Mononuclear cell (primary cell): ENCODE data around the gene MYL2. TPM values are rescaled to one million over a fixed set of nuclear protein-coding genes. Genes with fewer than 3 reads are reported as not detected.

Experiments used
- H3K27me3 ChIP-seq: 2 replicates; pipeline ENCODE4 v1.6.0; 2011; ENCODE audit warnings: low read length, control low read depth; ENCODE audit not compliant: insufficient read depth
- H3K4me1 ChIP-seq: 2 replicates; pipeline ENCODE4 v1.5.1; 2011; ENCODE audit warnings: mild to moderate bottlenecking, low read length, control low read depth; ENCODE audit not compliant: insufficient read depth
- H3K4me3 ChIP-seq: 2 replicates; pipeline ENCODE4 v1.5.1; 2011; ENCODE audit warnings: mild to moderate bottlenecking, low read length, moderate library complexity
- H3K9me3 ChIP-seq: 2 replicates; pipeline ENCODE4 v1.5.1; 2011; ENCODE audit warnings: low read depth, mild to moderate bottlenecking, control low read depth, low read length
- total RNA-seq: library from RNA; depleted of rRNA; stranded (reverse); fragments of >200 nt; gene quantifications from one replicate; pipeline ENCODE4 v1.2.3, GENCODE V29; 2012

The MYL2 gene
- total RNA-seq, 1 donor = not detected

GRCh38 chr12:110917961-110918360 is 2.4 kb downstream of the MYL2 start:
- Histone ChIP-seq H3K9me3 (no peaks in the 10 kb centered on the region), H3K27me3 (no peaks in the 10 kb centered on the region), H3K4me3 (no peak overlapping the region), H3K4me1 (no peaks in the 10 kb centered on the region)

- H3K9me3 ChIP-seq = no peaks in the 10 kb centered on the region
- H3K4me3 ChIP-seq = no peak overlapping the region
- H3K4me1 ChIP-seq = no peaks in the 10 kb centered on the region
- H3K27me3 ChIP-seq = no peaks in the 10 kb centered on the region
These were observed 2.9 kb downstream of the MYL2 start for GRCh38 chr12:110917467-110917866.

DNA sequence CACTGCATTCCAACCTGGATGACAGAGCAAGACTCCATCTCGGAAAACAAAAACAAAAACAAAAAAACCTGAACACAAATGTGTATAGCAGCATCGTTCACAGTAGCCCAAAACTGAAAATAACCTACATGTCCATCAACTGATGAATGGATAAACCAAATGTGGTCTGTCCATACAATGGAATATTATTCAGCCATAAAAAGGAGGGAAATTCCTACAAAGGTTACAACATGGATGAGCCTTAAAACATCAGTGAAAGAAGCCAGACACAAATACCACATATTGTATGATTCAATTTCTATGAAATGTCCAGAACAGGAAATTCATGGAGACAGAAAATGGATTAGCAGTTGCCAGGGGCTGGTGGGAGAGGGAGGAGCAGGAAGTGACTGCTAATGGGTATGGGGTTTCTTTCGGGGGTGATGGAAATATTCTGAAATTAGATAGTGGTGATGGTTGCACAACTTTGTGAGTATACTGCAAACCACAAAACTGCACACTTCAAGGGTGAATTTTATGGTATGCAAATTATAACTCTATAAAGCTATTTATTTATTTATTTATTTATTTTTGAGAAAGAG is 4.0 kb downstream of the MYL2 start:
- H3K27me3 ChIP-seq = no peaks in the 10 kb centered on the region
- H3K4me1 ChIP-seq = no peaks in the 10 kb centered on the region
- H3K4me3 ChIP-seq = no peak overlapping the region
- no peaks in the 10 kb centered on the region for H3K9me3 ChIP-seq

- Histone ChIP-seq H3K27me3 (no peaks in the 10 kb centered on the region), H3K9me3 (no peaks in the 10 kb centered on the region), H3K4me3 (no peak overlapping the region), H3K4me1 (no peaks in the 10 kb centered on the region)
These were observed 7.0 kb downstream of the MYL2 start for GRCh38 chr12:110913119-110914056.

- H3K4me3 ChIP-seq = no peak overlapping the region
- no peaks in the 10 kb centered on the region for H3K4me1 ChIP-seq
- H3K27me3 ChIP-seq = no peaks in the 10 kb centered on the region
- H3K9me3 ChIP-seq = no peaks in the 10 kb centered on the region
These were observed 8.1 kb downstream of the MYL2 start for GRCh38 chr12:110912263-110912662.

- no peak overlapping the region for H3K4me3 ChIP-seq
- H3K9me3 ChIP-seq = no peaks in the 10 kb centered on the region
- H3K27me3 ChIP-seq = no peaks in the 10 kb centered on the region
- peaks cover 7% of the 10 kb centered on the region for H3K4me1 ChIP-seq
These were observed 11.8 kb downstream of the MYL2 start for GRCh38 chr12:110908377-110909152.

GRCh38 chr12:110907583-110907982 is 12.8 kb downstream of the MYL2 start:
- Histone ChIP-seq H3K9me3 (no peaks in the 10 kb centered on the region), H3K4me1 (peaks cover 7% of the 10 kb centered on the region), H3K27me3 (no peaks in the 10 kb centered on the region), H3K4me3 (no peak overlapping the region)

- Histone ChIP-seq H3K4me3 (no peak overlapping the region), H3K9me3 (no peaks in the 10 kb centered on the region), H3K4me1 (peaks cover 7% of the 10 kb centered on the region), H3K27me3 (no peaks in the 10 kb centered on the region)
These were observed 13.4 kb downstream of the MYL2 start for GRCh38 chr12:110906985-110907384.

- Histone ChIP-seq H3K4me3 (no peak overlapping the region), H3K9me3 (no peaks in the 10 kb centered on the region), H3K27me3 (no peaks in the 10 kb centered on the region), H3K4me1 (peaks cover 7% of the 10 kb centered on the region)
These were observed 13.9 kb downstream of the MYL2 start for GRCh38 chr12:110906516-110906915.

GRCh38 chr12:110906083-110906482 is 14.3 kb downstream of the MYL2 start:
- H3K4me3 ChIP-seq = no peak overlapping the region
- no peaks in the 10 kb centered on the region for H3K27me3 ChIP-seq
- peaks cover 7% of the 10 kb centered on the region for H3K4me1 ChIP-seq
- no peaks in the 10 kb centered on the region for H3K9me3 ChIP-seq

DNA sequence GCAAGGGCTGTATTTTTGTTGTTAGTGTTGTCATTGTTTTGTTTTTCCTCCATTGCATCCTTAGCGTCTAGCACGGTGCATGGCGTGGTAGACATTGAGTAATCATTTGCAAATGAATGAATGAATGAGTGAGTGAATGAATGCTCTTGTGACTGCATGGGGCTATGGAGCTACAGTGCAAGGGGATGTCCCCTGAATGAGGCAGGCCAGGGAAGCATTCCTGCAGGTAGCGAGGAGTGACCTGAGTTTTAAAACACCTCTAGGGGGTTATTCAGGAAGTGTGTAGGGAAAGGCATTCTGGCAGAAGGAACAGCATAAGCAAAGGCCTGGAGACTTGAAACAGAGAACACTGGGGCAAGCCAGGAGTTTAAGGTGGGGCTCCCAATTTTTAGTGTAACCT is 16.9 kb downstream of the MYL2 start:
- Histone ChIP-seq H3K4me1 (peaks cover 7% of the 10 kb centered on the region), H3K4me3 (no peak overlapping the region), H3K9me3 (no peaks in the 10 kb centered on the region), H3K27me3 (no peaks in the 10 kb centered on the region)

- no peaks in the 10 kb centered on the region for H3K9me3 ChIP-seq
- peaks cover 4% of the 10 kb centered on the region for H3K4me1 ChIP-seq
- no peaks in the 10 kb centered on the region for H3K27me3 ChIP-seq
These were observed 19.0 kb downstream of the MYL2 start for GRCh38 chr12:110901401-110901800.

DNA sequence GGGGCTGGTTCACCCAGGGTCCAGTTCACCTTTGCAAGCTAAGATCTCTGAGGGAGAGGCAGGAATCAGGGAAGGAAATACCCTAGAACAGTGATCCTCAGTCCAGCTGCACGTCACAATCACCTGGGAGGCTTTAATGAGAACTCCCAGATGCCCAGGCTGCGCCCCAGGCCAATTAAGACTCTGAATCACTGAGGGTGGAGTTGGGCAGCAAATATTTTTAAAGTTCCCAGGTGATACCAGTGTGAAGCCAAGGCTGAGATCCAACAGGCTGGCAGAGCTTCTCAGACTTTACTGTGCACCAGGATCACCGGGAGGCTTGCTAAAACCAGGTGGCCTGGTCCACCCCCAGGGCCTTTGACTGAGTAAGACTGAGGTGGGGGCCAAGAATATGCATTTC is 23.8 kb downstream of the MYL2 start:
- no peaks in the 10 kb centered on the region for H3K9me3 ChIP-seq
- H3K27me3 ChIP-seq = no peaks in the 10 kb centered on the region
- no peak overlapping the region for H3K4me3 ChIP-seq
- peaks cover 6% of the 10 kb centered on the region for H3K4me1 ChIP-seq

More at GRCh38 chr12:110901401-110901800, 19.0 kb downstream of the MYL2 start:
- no peak overlapping the region for H3K4me3 ChIP-seq

- Histone ChIP-seq H3K27me3 (no peaks in the 10 kb centered on the region), H3K9me3 (no peaks in the 10 kb centered on the region), H3K4me1 (peaks cover 6% of the 10 kb centered on the region), H3K4me3 (no peak overlapping the region)
These were observed 26.4 kb downstream of the MYL2 start for GRCh38 chr12:110893956-110894355.

GRCh38 chr12:110889361-110889760 is 31.0 kb downstream of the MYL2 start:
- H3K27me3 ChIP-seq = no peaks in the 10 kb centered on the region
- peaks cover under 1% of the 10 kb centered on the region for H3K4me1 ChIP-seq
- H3K9me3 ChIP-seq = no peaks in the 10 kb centered on the region
- H3K4me3 ChIP-seq = no peak overlapping the region
